H9 (cell line): ENCODE data around the gene TMEM245. TPM values are rescaled to one million over a fixed set of nuclear protein-coding genes. Genes with fewer than 3 reads are reported as not detected.

Experiments used
- DNase-seq: peaks from one replicate; pipeline ENCODE4 v3.0.0-alpha.2; 2017
- H2AFZ ChIP-seq: one replicate; pipeline ENCODE4 v1.6.1; 2013; ENCODE audit warnings: mild to moderate bottlenecking, low read length, control low read depth, moderate library complexity
- H2AK5ac ChIP-seq: 2 replicates; pipeline ENCODE4 v1.6.1; 2013; ENCODE audit warnings: low read length, control low read depth, mixed read lengths; ENCODE audit not compliant: insufficient read length
- H2BK120ac ChIP-seq: one replicate; pipeline ENCODE4 v1.6.1; 2013; ENCODE audit warnings: low read depth, mild to moderate bottlenecking, low read length, control low read depth, inconsistent platforms; ENCODE audit not compliant: poor library complexity, severe bottlenecking
- H2BK12ac ChIP-seq: 2 replicates; pipeline ENCODE4 v1.6.1; 2013; ENCODE audit warnings: low read length, control low read depth, mixed read lengths, low read depth; ENCODE audit not compliant: insufficient read length
- H2BK15ac ChIP-seq: 2 replicates; pipeline ENCODE4 v1.6.1; 2013; ENCODE audit warnings: low read depth, low read length, control low read depth
- H2BK20ac ChIP-seq: one replicate; pipeline ENCODE4 v1.6.1; 2013; ENCODE audit warnings: low read depth, mild to moderate bottlenecking, low read length, control low read depth, inconsistent platforms; ENCODE audit not compliant: poor library complexity, severe bottlenecking
- H2BK5ac ChIP-seq: 2 replicates; pipeline ENCODE4 v1.6.1; 2013; ENCODE audit warnings: low read length, control low read depth, mixed read lengths; ENCODE audit not compliant: insufficient read length
- H3K14ac ChIP-seq: 2 replicates; pipeline ENCODE4 v1.6.1; 2013; ENCODE audit warnings: low read length, control low read depth; ENCODE audit not compliant: insufficient read depth
- H3K18ac ChIP-seq: 2 replicates; pipeline ENCODE4 v1.6.1; 2013; ENCODE audit warnings: low read depth, mild to moderate bottlenecking, mixed read lengths, low read length, control low read depth; ENCODE audit not compliant: insufficient read length
- H3K23ac ChIP-seq: 2 replicates; pipeline ENCODE4 v1.6.1; 2013; ENCODE audit warnings: low read length, control low read depth, mixed read lengths, low read depth; ENCODE audit not compliant: insufficient read length
- H3K23me2 ChIP-seq: 2 replicates; pipeline ENCODE4 v1.6.1; 2013; ENCODE audit warnings: low read depth, mild to moderate bottlenecking, mixed read lengths, low read length, control low read depth; ENCODE audit not compliant: insufficient read length, poor library complexity, severe bottlenecking
- H3K27ac ChIP-seq: 2 replicates; pipeline ENCODE4 v1.5.1; 2013; ENCODE audit warnings: low read length, control low read depth, mixed read lengths, low read depth; ENCODE audit not compliant: insufficient read length
- H3K27me3 ChIP-seq: 2 replicates; pipeline ENCODE4 v1.6.1; 2013; ENCODE audit warnings: low read length, control low read depth, inconsistent platforms; ENCODE audit not compliant: insufficient read depth
- H3K4ac ChIP-seq: 2 replicates; pipeline ENCODE4 v1.6.1; 2013; ENCODE audit warnings: low read depth, mild to moderate bottlenecking, control low read depth, inconsistent platforms, low read length, moderate library complexity
- H3K4me1 ChIP-seq: 2 replicates; pipeline ENCODE4 v1.6.1; 2013; ENCODE audit warnings: low read length, control low read depth, inconsistent platforms; ENCODE audit not compliant: insufficient read depth
- H3K4me2 ChIP-seq: 2 replicates; pipeline ENCODE4 v1.6.1; 2013; ENCODE audit warnings: low read length, control low read depth, mixed read lengths; ENCODE audit not compliant: insufficient read length, insufficient read depth
- H3K56ac ChIP-seq: 2 replicates; pipeline ENCODE4 v1.6.1; 2013; ENCODE audit warnings: low read depth, mild to moderate bottlenecking, mixed read lengths, low read length, control low read depth; ENCODE audit not compliant: insufficient read length
- H3K79me1 ChIP-seq: 2 replicates; pipeline ENCODE4 v1.6.1; 2013; ENCODE audit warnings: low read depth, mild to moderate bottlenecking, moderate library complexity, low read length, control low read depth, inconsistent platforms; ENCODE audit not compliant: insufficient read depth, poor library complexity, severe bottlenecking
- H3K79me2 ChIP-seq: 2 replicates; pipeline ENCODE4 v1.6.1; 2013; ENCODE audit warnings: low read length, control low read depth, inconsistent platforms; ENCODE audit not compliant: insufficient read depth
- H3K9ac ChIP-seq: 2 replicates; pipeline ENCODE4 v1.6.1; 2013; ENCODE audit warnings: low read length, control low read depth, mixed read lengths; ENCODE audit not compliant: insufficient read length; ENCODE audit errors: extremely low read depth
- H3K9me3 ChIP-seq: one replicate; pipeline ENCODE4 v1.6.1; 2013; ENCODE audit warnings: low read depth, low read length, inconsistent platforms; ENCODE audit not compliant: control insufficient read depth
- H3T11ph ChIP-seq: one replicate; pipeline ENCODE4 v1.6.1; 2013; ENCODE audit warnings: mild to moderate bottlenecking, low read length, control low read depth, inconsistent platforms
- H4K20me1 ChIP-seq: one replicate; pipeline ENCODE4 v1.6.1; 2013; ENCODE audit not compliant: control insufficient read depth, insufficient read length, insufficient read depth
- H4K5ac ChIP-seq: 2 replicates; pipeline ENCODE4 v1.6.1; 2013; ENCODE audit warnings: low read depth, mild to moderate bottlenecking, mixed read lengths, low read length, control low read depth; ENCODE audit not compliant: insufficient read length
- H4K8ac ChIP-seq: replicated peaks from 2 replicates; pipeline ENCODE4 v1.6.1; 2013; ENCODE audit warnings: low read length, control low read depth, mixed read lengths, low read depth; ENCODE audit not compliant: insufficient read length
- H4K91ac ChIP-seq: 2 replicates; pipeline ENCODE4 v1.6.1; 2013; ENCODE audit warnings: low read depth, mild to moderate bottlenecking, moderate library complexity, mixed read lengths, low read length, control low read depth; ENCODE audit not compliant: insufficient read length
- H3K27ac Mint-ChIP-seq, 3 experiments: 2 replicates in 2 of 3; 3 replicates in 1 of 3; pipeline ENCODE4 v1.8.0; 2020 to 2021; ENCODE audit warnings: mixed read lengths in 3 of 3, mild to moderate bottlenecking in 1 of 3, moderate library complexity in 1 of 3
- H3K27me3 Mint-ChIP-seq: 2 replicates; pipeline ENCODE4 v1.8.0; 2021; ENCODE audit warnings: low read depth, mild to moderate bottlenecking, moderate library complexity, mixed read lengths
- H3K36me3 Mint-ChIP-seq, 3 experiments: 2 replicates in 2 of 3; 3 replicates in 1 of 3; pipeline ENCODE4 v1.8.0; 2020 to 2021; ENCODE audit warnings: low read depth in 3 of 3, mixed read lengths in 3 of 3; ENCODE audit not compliant: insufficient read depth in 1 of 3
- H3K4me1 Mint-ChIP-seq, 2 experiments: 2 replicates each; pipeline ENCODE4 v1.8.0; 2020; ENCODE audit warnings: mixed read lengths in 2 of 2
- H3K4me3 Mint-ChIP-seq, 2 experiments: 2 replicates in 1 of 2; 3 replicates in 1 of 2; pipeline ENCODE4 v1.8.0; 2020 to 2021; ENCODE audit warnings: mild to moderate bottlenecking in 2 of 2, mixed read lengths in 2 of 2, moderate library complexity in 1 of 2
- H3K9me3 Mint-ChIP-seq, 2 experiments: 2 replicates in 1 of 2; 3 replicates in 1 of 2; pipeline ENCODE4 v1.8.0; 2020; ENCODE audit warnings: mild to moderate bottlenecking in 2 of 2, mixed read lengths in 2 of 2, moderate library complexity in 1 of 2
- CTCF ChIP-seq: fragments of 200-600 bp; sonication (generic); conservative IDR thresholded peaks from 3 replicates; pipeline ENCODE4 v1.8.0; 2021; ENCODE audit warnings: antibody characterized with exemption, mild to moderate bottlenecking
- WGBS: extraction: QIAGEN DNeasy Blood & Tissue Kit; methylation state at CpG from one replicate; pipeline ENCODE4 v1.1.7; 2013; ENCODE audit warnings: missing lambda C conversion rate, low lambda C conversion rate, mixed read lengths; ENCODE audit not compliant: insufficient read length; ENCODE audit errors: extremely low coverage; 5-methylcytosine and 5-hydroxymethylcytosine counted together
- total RNA-seq: library from RNA; stranded (reverse); gene quantifications from 2 replicates; pipeline ENCODE4 v1.2.1, GENCODE V29; 2021

The TMEM245 gene
- total RNA-seq, 1 experiment from 2014 or later: 37.9 TPM

GRCh38 chr9:109161471-109161870 is 41.7 kb upstream of the TMEM245 start:
- H3K27ac ChIP-seq: no peak overlapping the region
- Mint-ChIP-seq H3K27me3 (peaks cover 33% of the 10 kb centered on the region), H3K9me3 (peaks cover 8 to 10% of the 10 kb centered on the region in 2 experiments; a peak in 4 of 5 replicates), H3K4me3 (no peak overlapping the region), H3K4me1 (peaks cover 9 to 14% of the 10 kb centered on the region in 2 experiments), H3K27ac (no peak overlapping the region), H3K36me3 (peaks cover 0 to 15% (median 2%) of the 10 kb centered on the region in 3 experiments; a peak in 5 of 7 replicates)
- no peak overlapping the region for H3K23ac ChIP-seq
- H4K20me1 ChIP-seq: no peaks in the 10 kb centered on the region
- no peaks in the 10 kb centered on the region for H3K4me1 ChIP-seq
- H3T11ph ChIP-seq: no peak overlapping the region
- no peak overlapping the region for H3K56ac ChIP-seq
- no peak overlapping the region for H2BK120ac ChIP-seq
- no peaks in the 10 kb centered on the region for H3K9me3 ChIP-seq
- no peak overlapping the region for H2BK15ac ChIP-seq
- no peak for DNase-seq
- no peak overlapping the region for H4K91ac ChIP-seq
- H3K18ac ChIP-seq: no peak overlapping the region
- no peak overlapping the region for H2AK5ac ChIP-seq
- no peak overlapping the region for H2BK12ac ChIP-seq
- H3K79me1 ChIP-seq: no peaks in the 10 kb centered on the region
- no peak overlapping the region for H2AFZ ChIP-seq
- no peak overlapping the region for H3K14ac ChIP-seq
- no peak overlapping the region for H3K4ac ChIP-seq
- H4K5ac ChIP-seq: no peak overlapping the region
- no peaks in the 10 kb centered on the region for H3K27me3 ChIP-seq
- TF ChIP-seq CTCF: no peak
- H4K8ac ChIP-seq: no peak overlapping the region
- no peaks in the 10 kb centered on the region for H3K79me2 ChIP-seq
- H2BK5ac ChIP-seq: no peak overlapping the region
- no peak overlapping the region for H3K4me2 ChIP-seq
- WGBS: no CpG with 5 or more reads among the region's 3 CpGs
- peaks cover 2% of the 10 kb centered on the region for H3K23me2 ChIP-seq
- H3K9ac ChIP-seq: no peak overlapping the region
- no peak overlapping the region for H2BK20ac ChIP-seq
